DMS53 treated with DMSO at 0.1 percent for 48 hours (cell line): ENCODE measurements around the gene BCAS3.
A peak's percentile ranks its signal among the peaks of the same experiment; 100 is the strongest.
"Not testable (repeated sequence)": the region's sequence is repeated elsewhere in the genome, so short reads cannot be mapped to it uniquely, and the experiment has no call there.

Experiments used
- DNase-seq: peaks from one replicate; lab custom pipeline; 2025; ENCODE audit not compliant: unreplicated experiment; lab: John Stamatoyannopoulos, UW

BCAS3 gene

GRCh38 chr17:61414141-61414935, 736.7 kb downstream of the BCAS3 start:
- no peak for DNase-seq

GRCh38 chr17:61414936-61415251, 737.2 kb downstream of the BCAS3 start:
- no peak for DNase-seq

- DNase-seq: no peak
Observed at GRCh38 chr17:61415374-61416210, 737.9 kb downstream of the BCAS3 start.

GRCh38 chr17:61416211-61416539, 738.5 kb downstream of the BCAS3 start:
- DNase-seq: no peak

- peak; percentile 74 for DNase-seq
Observed at GRCh38 chr17:61416540-61417363, 739.1 kb downstream of the BCAS3 start.

GRCh38 chr17:61418449-61418848, 740.8 kb downstream of the BCAS3 start:
- DNase-seq: no peak

GRCh38 chr17:61419496-61420046, 741.9 kb downstream of the BCAS3 start:
- no peak for DNase-seq

- no peak for DNase-seq
Observed at GRCh38 chr17:61420052-61420451, 742.4 kb downstream of the BCAS3 start.

GRCh38 chr17:61420745-61421398, 743.2 kb downstream of the BCAS3 start:
- DNase-seq: no peak

GRCh38 chr17:61421460-61421859, 743.8 kb downstream of the BCAS3 start:
- no peak for DNase-seq

GRCh38 chr17:61422116-61422799, 744.6 kb downstream of the BCAS3 start:
- DNase-seq: no peak

GRCh38 chr17:61422869-61423268, 745.2 kb downstream of the BCAS3 start:
- DNase-seq: no peak

- no peak for DNase-seq
Observed at GRCh38 chr17:61423967-61424649, 746.5 kb downstream of the BCAS3 start.

- DNase-seq: no peak
Observed at GRCh38 chr17:61425682-61426481, 748.2 kb downstream of the BCAS3 start.

- no peak for DNase-seq
Observed at GRCh38 chr17:61426482-61427304, 749.0 kb downstream of the BCAS3 start.

- DNase-seq: no peak
Observed at GRCh38 chr17:61427567-61427966, 749.9 kb downstream of the BCAS3 start.

- no peak for DNase-seq
Observed at GRCh38 chr17:61429274-61429673, 751.6 kb downstream of the BCAS3 start.

- not testable (repeated sequence) for DNase-seq
Observed at GRCh38 chr17:61429831-61430230, 752.2 kb downstream of the BCAS3 start.
